HG02973 (cell line): Measurements from ENCODE around the gene ZCCHC7.
A peak's percentile ranks its signal among the peaks of the same experiment; 100 is the strongest.

Experiments
- ATAC-seq: cut with Tn5 transposase; IDR thresholded peaks from one replicate; pipeline ENCODE4 v1.9.1; 2021; ENCODE audit warnings: moderate library complexity; ENCODE audit not compliant: unreplicated experiment

The ZCCHC7 gene

DNA sequence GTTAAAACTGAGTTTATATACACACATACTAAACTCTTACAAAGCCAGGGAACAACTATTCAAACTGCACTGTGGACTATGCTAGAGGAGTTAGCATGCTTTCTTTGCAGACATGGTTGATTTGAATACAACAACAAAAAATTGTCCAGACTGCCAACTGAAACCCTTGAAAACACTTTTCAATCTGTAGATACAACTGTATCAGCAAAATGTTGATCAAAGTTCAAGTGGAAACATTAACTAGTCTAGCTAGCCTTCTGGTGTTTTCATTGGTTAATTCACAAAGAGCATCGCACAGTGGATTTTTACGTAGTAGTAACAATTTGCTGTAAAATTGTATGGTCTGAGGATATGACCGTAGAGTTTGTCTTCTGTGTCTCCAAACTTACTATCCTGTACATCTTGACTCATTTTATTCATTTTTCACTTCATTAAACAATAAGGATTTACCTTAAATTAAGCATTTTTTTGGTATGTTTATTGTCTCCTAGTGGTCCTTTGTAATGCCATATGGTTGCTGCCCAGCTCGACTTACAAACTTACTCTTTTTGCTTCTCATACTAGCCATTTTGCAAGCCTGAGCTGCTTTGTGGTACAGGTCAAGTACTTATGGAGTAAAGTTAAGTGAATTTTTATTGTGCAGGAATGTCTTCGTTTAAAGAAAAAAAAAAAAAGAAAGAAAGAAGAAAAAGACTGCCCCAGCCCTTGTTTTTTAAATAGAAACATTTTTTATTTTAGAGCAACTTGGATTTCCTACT is 123.4 kb downstream of the ZCCHC7 start:
- no peak for ATAC-seq

DNA sequence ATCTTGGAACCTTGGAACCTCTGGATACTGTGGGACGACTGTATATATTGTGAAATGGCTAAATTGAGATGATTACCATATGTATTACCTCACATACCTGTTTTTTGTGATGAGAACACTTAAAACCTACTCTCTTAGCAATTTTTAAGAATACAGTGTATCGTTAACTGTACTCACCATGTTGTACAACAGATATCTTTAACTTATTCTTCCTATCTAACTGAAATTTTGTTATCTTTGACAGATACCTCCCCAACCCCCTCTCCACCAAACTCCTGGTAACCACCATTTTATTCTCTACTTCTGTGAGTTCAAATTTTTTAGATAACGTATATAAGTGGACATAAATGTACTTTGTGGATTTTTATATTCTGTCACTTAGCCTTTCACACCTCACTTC is 126.5 kb downstream of the ZCCHC7 start:
- ATAC-seq, result no peak

DNA sequence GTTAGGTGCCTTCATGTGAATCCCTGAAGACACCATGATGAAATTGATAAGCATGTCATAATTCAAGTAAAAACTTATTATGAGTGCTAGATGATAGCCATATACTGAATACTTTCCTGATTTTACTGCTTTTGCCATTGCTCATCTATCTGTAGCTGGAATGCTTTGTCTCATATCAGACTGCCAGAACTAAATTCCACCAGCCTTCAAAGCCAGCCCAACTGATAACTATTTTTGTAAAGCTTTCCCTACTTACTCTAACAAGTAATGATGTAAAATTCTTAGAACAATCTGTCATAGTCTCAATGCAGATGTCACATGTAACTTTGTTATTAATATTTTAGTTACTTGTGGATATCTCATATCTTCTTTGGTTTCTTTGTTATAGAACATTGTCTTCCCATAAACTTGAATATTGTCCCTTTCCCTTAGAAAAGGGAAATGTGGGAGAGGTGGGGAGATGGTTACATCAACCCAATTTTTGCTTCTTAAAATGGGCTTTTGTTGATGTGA is 128.3 kb downstream of the ZCCHC7 start:
- no peak for ATAC-seq

DNA sequence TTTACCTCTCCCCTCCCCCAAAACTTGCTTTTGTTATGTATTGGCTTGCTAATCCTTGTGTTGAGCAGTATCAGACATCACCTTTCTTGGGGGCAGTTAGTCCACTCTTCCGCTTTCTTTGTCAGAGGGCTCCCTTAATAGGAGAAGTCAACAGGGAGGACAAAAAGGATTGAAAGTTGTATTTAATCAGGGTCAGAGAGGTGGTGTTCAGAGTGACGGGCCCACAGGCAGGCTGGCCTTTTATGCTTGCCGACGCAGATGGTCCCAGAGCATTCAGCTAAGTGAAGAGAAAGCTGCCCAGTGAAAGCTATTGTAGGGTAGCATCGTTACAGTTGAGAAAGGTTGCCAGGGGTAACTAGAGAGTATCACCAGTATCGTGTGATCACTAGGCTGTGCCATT is 131.1 kb downstream of the ZCCHC7 start:
- peak; percentile 59 for ATAC-seq

DNA sequence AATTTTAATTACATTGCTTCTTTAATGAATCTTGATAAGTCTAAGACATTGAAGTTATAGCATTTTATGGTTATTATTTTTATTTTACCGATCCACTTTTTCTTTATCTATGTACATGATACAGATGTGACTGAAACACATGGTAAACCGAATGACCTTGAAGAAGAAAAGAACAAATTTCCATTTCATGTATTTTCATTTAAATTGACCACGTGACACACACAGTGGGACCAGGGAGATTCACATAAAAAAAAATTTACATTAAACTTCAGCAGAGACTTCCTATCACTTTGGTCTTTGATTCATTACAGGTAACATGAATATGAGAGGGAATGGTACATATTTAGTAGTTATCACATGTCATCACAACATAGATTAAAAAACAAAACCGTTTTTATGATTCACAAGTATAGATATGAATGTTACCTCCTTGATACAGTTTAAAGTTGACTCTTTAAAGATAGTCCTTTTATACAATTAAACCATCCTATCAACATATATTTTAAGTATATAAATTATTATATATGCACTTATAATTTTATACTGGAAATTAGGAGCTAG is 133.1 kb downstream of the ZCCHC7 start:
- ATAC-seq, result no peak

DNA sequence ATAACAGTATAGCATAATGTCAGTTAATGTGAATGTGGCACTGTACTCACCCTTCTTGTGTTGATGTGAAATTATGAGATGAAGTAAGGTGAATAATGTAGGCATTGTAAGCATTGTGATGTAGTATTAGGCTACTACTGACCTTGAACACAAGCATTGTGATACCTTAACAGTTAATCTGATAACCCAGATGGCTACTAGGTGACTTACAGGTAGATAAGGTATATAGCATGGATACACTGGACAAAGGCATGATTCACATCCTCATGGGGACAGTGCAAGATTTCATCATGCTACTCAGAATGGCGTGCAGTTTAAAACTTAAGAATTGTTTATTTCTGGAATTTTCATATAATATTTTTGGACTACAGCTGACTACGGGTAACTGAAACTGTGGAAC is 134.8 kb downstream of the ZCCHC7 start:
- ATAC-seq, result no peak

DNA sequence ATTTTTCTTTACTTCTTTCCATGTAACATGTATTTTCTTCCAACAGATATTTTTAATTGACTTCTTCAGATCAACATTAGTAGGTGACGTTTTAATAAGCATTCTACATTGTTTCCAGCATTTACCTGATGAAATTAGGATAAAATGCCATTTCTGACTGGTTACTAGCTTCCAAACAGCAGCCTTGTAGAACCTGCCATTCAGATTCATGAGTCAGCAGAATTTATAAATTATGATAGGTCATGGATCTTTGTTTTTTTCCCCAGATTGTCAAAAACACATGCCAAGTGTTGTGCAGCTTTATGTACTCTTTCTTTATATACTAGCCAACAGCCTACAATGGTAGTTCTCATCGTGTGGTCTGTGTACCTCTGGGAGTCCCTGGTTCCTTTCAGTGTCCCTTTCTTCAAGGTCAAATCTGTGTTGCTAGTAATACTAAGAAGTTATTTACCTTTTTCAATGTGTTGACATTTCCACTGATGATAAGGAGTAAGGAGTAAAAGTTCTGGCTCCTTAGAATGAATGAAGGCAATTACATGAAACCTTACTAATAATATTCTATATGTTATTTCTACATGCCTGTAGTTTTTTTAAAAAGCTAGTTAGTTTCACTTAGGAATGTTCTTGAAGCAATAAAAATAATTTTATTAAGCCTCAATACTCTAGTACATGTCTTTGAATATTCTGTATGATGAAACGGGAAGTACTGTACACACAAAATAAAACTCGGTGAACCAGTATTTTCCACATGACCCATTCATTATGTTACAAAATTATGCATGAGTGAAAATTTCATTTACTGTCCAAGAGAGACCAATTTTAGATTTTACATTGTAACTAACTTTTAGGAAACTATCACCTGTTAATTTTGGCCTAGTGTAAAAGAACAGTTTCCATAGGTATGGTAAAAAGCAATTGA is 135.8 kb downstream of the ZCCHC7 start:
- ATAC-seq, result no peak

DNA sequence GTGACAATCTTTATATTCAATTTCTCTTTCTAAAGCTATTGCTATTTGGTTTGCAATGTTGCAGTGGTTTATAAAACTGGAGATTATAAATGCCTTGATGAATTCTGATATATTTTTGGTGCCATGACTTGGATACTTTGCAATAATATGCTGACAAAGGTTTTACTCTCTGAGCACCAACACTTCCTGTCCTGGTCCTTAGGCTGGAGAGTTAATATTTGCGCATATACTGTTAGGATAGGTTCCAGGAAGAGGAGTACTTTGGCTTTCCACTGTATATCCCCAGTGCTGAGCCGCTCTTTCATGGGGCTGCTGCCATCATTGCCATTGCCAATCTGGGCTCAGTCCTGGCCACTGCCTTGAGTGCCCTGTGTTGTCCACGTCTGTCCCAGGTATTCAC is 139.6 kb downstream of the ZCCHC7 start:
- ATAC-seq, result no peak

DNA sequence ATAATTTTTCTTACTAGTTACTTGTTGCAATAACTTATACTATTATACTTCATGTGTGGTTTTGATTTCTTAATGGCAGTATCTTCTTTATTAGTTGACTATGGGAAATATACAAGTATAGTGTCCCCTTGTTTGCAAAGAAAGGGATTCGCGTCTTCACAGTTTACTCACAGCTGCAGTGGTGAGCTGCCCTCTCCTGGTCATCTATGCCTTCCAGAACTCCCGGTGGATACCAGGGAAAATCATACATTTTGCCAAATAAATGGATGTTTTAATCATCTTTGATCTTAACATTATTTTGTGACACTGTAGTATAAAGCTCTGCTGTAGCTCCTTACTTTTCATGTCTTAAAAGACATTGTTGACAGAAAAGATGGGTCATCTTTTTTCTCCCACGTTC is 142.0 kb downstream of the ZCCHC7 start:
- no peak for ATAC-seq

DNA sequence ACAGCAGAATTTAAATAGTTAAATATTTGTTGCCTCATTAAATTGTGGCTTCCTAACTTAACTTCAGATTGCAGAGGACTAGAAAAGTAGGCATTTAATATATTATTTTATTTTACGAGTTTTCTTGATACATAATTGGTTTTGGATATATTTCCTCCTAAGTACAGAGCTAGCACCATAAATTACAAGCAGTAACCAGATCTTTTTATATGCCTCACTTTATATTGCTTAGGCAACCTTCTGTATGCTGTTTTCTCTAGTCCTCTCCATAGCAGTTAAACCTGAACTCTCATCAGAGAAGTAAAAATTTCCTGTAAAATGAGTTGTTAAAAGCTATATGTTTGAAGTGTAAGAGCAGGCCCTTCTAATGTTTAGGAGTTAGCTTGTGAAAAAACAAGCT is 144.2 kb downstream of the ZCCHC7 start:
- ATAC-seq, result no peak

DNA sequence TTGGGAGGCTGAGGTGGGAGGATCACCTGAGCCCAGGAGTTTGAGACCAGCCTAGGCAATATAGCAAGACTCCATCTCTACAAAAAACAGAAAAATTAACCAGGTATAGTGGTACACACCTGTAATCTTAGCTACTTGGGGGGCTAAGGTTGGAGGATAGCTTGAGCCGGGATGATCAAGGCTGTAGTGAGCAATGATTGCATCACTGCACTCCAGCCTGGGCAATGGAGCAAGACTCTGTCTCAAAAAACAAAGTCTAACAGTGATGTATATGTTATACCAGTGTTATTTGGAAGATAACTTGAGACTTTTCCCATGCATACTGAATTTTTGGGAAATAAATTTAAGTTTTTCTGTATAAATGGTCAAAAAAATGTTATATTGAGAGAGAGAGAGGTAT is 146.3 kb downstream of the ZCCHC7 start:
- no peak for ATAC-seq

DNA sequence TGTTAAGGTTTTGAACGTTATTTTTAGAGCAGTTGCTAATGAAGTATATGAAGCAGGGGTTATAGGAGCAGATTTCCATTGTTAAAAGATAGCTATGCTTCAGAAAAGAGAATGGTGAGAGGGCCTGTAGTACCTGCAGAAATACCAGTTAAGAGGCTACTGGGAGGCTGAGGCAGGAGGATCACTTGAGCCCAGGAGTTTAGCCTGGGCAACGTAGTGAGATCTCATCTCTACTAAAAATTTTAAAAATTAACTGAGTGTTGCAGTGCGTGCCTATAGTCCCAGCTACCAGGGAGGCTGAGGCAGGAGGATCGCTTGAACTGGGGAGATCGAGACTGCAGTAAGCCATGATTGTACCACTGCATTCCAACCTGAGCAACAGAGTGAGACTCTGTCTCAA is 148.8 kb downstream of the ZCCHC7 start:
- no peak for ATAC-seq

DNA sequence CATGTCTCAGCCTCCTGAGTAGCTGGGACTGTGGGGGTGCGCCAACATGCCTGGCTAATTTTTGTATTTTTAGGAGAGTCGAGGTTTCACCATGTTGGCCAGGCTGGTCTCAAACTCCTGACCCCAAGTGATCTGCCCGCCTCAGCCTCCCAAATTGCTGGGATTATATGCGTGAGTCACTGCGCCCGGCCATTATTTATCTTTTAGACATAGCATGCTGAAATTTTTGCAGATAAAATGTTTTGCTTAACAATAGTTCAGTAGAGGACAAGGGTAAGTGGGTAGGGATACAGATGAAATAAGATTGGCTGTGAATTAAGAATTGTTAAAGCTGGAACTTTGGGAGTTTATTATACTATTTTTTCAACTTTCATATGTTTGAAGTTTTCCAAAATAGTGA is 151.3 kb downstream of the ZCCHC7 start:
- no peak for ATAC-seq

DNA sequence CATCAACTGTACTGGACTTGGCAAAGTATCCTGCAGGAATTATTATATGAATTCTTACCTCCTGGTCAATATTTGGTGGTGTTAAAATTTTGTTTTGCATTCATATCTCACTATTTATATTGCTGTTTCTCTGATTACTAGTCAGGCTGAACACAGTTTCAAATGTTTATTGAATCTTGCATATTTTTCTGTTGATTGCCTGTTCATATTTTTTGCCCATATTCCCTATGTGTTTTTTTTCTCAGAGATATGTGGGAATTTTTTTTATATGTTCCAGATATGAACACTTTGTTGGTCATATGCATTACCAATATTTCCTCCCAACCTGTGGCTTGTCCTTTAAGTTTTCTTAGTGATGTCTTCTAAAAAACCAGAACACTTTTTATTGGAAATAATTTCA is 153.2 kb downstream of the ZCCHC7 start:
- ATAC-seq, result no peak

DNA sequence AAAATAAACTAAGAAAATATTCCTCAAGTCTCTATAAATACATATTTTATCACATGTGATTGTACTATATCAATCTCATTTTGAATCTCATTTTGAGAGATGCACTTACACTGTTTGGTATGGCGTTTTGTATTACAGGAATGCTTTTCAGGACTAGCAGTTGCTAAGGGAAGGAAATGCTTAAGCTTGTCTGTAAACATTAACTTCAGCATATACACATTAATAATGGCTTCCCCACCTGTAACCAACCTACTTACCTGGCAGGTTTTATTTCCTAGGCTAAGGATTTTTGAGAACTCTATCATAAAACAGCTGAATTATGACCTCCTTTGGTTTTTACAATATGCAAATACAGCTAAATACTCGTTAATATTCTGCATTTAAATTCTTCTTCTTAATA is 161.2 kb downstream of the ZCCHC7 start:
- ATAC-seq, result no peak

DNA sequence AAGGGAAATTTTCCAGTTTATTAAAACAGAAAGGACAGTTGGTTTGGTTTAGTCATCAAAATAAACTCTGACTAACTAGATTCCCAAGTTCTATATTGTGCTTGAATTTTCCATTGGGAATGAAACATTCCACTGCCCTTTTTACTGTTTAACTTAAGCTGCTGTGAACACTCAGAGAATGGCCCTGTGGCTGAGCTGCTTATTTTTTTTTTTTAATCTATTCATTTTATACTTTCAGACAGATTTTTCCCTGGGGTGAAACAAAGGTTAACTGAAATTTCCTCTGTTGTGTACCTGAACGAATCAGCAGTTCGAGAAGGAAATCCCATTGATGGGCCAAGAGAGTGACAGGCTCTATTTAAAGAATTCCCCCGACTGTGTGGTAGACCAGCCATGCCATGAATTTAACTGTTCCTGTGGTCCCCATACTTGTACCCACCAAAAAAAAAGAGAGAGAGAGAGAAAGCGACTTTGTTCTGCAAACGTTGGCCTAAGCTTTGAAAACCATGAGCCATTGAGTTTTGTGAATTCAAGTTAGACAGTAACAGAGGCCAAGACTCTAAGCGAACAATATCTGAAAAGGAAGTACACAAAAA is 163.5 kb downstream of the ZCCHC7 start:
- ATAC-seq, result no peak

DNA sequence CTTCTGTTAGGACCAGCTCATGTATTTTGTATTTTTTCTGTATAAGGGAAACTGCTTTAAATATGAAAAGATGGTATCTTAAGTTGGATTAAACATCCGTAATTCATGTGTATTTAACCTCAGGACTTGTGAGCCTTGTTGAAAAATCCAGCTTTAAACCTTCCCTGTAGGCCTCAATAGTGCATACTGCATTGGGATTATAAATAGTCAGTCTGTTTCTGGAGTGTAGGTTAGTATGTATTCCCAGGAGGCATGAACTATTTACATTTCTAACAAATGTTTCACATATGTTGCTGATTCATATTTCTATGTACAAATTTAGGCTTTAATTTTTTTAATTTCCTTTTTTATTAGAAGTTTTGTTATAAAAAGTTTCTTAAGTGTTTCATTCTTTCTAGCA is 164.3 kb downstream of the ZCCHC7 start:
- no peak for ATAC-seq

DNA sequence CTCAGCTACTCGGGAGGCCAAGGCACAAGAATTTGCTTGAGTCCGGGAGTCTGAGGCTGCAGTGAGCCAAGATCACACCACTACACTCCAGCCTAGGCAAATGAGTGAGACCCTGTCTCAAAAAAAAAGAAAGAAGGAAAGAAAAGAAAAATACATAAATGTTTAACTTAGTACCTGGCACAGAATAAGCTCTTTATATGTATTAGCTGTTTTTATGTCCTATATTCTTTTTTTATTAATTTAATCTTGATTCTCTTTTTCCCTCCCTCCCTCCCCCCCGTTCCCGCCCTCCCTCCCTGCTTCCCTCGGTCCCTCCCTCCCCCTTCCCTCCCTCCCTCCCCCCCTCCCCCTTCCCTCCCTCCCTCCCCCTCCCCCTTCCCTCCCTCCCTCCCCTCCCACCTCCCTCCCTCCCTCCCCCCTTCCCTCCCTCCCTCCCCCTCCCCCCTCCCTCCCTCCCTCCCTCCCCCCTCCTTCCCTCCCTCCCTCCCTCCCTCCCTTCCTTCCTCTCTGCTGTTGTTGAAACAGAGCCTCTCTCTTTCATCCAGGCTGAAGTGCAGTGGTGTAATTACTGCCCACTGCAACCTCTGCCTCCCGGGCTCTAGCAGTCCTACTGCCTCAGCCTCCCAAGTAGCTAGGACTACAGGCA is 166.3 kb downstream of the ZCCHC7 start:
- no peak for ATAC-seq

DNA sequence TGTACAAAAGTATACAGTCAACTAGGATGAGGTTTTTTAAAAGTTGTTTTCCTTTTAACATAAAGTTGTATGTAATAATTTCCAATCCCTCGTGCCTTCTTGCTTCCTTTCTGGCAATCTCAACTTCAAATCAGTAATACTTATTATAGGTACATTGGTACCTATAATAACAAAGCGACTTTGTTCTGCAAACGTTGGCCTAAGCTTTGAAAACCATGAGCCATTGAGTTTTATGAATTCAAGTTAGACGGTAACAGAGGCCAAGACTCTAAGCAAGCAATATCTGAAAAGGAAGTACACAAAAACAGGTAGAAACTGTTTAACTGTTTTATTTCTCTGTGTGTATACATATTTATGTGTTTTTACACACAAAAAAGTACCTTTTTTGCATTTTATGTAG is 166.9 kb downstream of the ZCCHC7 start:
- no peak for ATAC-seq

DNA sequence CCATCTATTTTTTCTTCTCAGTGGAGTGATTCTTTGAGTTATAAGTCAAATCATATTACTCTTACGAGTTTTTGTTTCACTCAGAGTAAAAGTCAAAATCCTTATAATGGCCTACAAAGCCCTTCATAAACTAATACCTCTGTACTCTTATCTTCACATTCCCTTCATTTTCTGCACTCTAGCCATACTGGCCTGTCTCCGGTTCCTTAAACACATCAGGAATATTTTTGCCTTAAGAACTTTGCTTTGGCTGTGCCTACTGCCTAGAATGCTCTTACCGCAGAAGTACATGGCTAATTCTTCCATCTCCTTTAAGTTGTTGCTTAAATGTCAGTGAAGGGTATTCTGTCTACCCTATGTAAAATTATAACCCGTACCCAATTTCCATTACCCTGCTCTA is 169.3 kb downstream of the ZCCHC7 start:
- no peak for ATAC-seq
